HepG2 (cell line): ENCODE data around the gene KRTAP2-3. TPM values are rescaled to one million over a fixed set of nuclear protein-coding genes. Genes with fewer than 3 reads are reported as not detected.

Experiments
- ATAC-seq: fragments of 200-7000 bp; cut with Tn5 transposase; 3 replicates; pipeline ENCODE4 v1.9.1; 2020; ENCODE audit warnings: mild to moderate bottlenecking, moderate library complexity
- BruUV-seq: library from RNA; stranded (reverse); fragments of 400-500 nt; replicated peaks from 2 replicates; lab custom pipeline; 2021; lab: Mats Ljungman, UMichigan
- CTCF ChIA-PET: fragments of 300-600 bp; formaldehyde crosslinking; extraction: SDS; loops from one replicate; lab custom pipeline; 2021; ENCODE audit warnings: low total read pairs, inconsistent platforms, low intra/inter-chr PET ratio; lab: Yijun Ruan, JAX
- POLR2A ChIA-PET: fragments of 350-600 bp; sonication (Branson Sonifier 250); formaldehyde crosslinking; loops from one replicate; lab custom pipeline; 2020; ENCODE audit warnings: antibody characterized with exemption, inconsistent platforms; lab: Yijun Ruan, JAX
- DNase-seq: peaks from one replicate; pipeline ENCODE4 v3.0.0-alpha.2; 2015; ENCODE audit warnings: low spot score
- FAIRE-seq: peaks from 3 replicates; lab custom pipeline; 2011; peaks lifted over from hg19 to GRCh38; lab: Jason Lieb, UNC
- H2AFZ ChIP-seq: one replicate; pipeline ENCODE4 v1.6.1; 2011; ENCODE audit warnings: low read length, inconsistent platforms
- H3K27ac ChIP-seq: fragments of 300-600 bp; 3 replicates; pipeline ENCODE4 v1.8.0; 2011; ENCODE audit warnings: mixed run types, mild to moderate bottlenecking, mixed read lengths, low read length, inconsistent platforms; ENCODE audit not compliant: insufficient read depth; ENCODE audit errors: extremely low read length
- H3K27me3 ChIP-seq, 2 experiments: fragments of 200-600 bp in 1 of 2; 2 replicates in 1 of 2; 3 replicates in 1 of 2; pipeline versions ENCODE4 v1.6.0 to v1.8.0; 2011; ENCODE audit warnings: low read length in 2 of 2, mild to moderate bottlenecking in 2 of 2, moderate library complexity in 2 of 2, inconsistent platforms in 1 of 2; ENCODE audit not compliant: insufficient read depth in 2 of 2, control insufficient read depth in 1 of 2
- H3K36me3 ChIP-seq, 2 experiments: fragments of 200-600 bp in 1 of 2; replicated peaks in 1 of 2; 2 replicates in 1 of 2; 3 replicates in 1 of 2; pipeline versions ENCODE4 v1.5.1 to v1.8.0; 2011; ENCODE audit warnings: low read length in 2 of 2, inconsistent platforms in 1 of 2; ENCODE audit not compliant: insufficient read depth in 2 of 2, control insufficient read depth in 1 of 2
- H3K4me1 ChIP-seq: 2 replicates; pipeline ENCODE4 v1.5.1; 2012; ENCODE audit warnings: low read length, inconsistent platforms; ENCODE audit not compliant: insufficient read depth
- H3K4me2 ChIP-seq: 2 replicates; pipeline ENCODE4 v1.6.0; 2011; ENCODE audit warnings: low read depth, low read length, inconsistent platforms
- H3K4me3 ChIP-seq, 3 experiments: fragments of 200-600 bp in 1 of 3; sonication (generic), shearing (Covaris generic) in 1 of 3; replicated peaks in 1 of 3; 2 replicates each; pipeline ENCODE4 v1.5.1; 2011 to 2016; ENCODE audit warnings: low read length in 3 of 3, inconsistent platforms in 2 of 3, low read depth in 2 of 3, mild to moderate bottlenecking in 2 of 3, control low read depth in 1 of 3, mixed read lengths in 1 of 3; ENCODE audit not compliant: insufficient read depth in 1 of 3
- H3K79me2 ChIP-seq: one replicate; pipeline ENCODE4 v1.6.1; 2011; ENCODE audit warnings: low read length, inconsistent platforms; ENCODE audit not compliant: insufficient read depth
- H3K9ac ChIP-seq: 2 replicates; pipeline ENCODE4 v1.6.0; 2011; ENCODE audit warnings: mild to moderate bottlenecking, low read depth, low read length, inconsistent platforms; ENCODE audit not compliant: insufficient read depth
- H3K9me3 ChIP-seq: 2 replicates; pipeline ENCODE4 v1.5.1; 2012; ENCODE audit warnings: mild to moderate bottlenecking, low read length
- H4K20me1 ChIP-seq: 2 replicates; pipeline ENCODE4 v1.6.0; 2011; ENCODE audit warnings: inconsistent platforms, mild to moderate bottlenecking, low read length, moderate library complexity; ENCODE audit not compliant: insufficient read depth
- AFF4 ChIP-seq: sonication (generic); formaldehyde crosslinking; IDR thresholded peaks from 2 replicates; pipeline ENCODE4 v1.4.0; 2020; ENCODE audit warnings: missing genetic modification reagents
- ARID3A ChIP-seq: IDR thresholded peaks from 2 replicates; pipeline ENCODE4 v1.6.1; 2012; ENCODE audit warnings: low read depth, low read length, improper control_type of control experiment
- BCL6 ChIP-seq: IDR thresholded peaks from 2 replicates; pipeline ENCODE4 v1.6.1; 2016; ENCODE audit warnings: missing genetic modification reagents, missing compliant biosample characterization
- CREB1 ChIP-seq, 2 experiments: fragments of 450-650 bp in 1 of 2; IDR thresholded peaks; 2 replicates each; pipeline ENCODE4 v1.6.1; 2016 to 2017; ENCODE audit warnings: control low read depth in 1 of 2, mild to moderate bottlenecking in 1 of 2, missing compliant biosample characterization in 1 of 2, missing genetic modification characterization in 1 of 2
- CREB3 ChIP-seq: sonication (generic); formaldehyde crosslinking; IDR thresholded peaks from 2 replicates; pipeline ENCODE4 v1.5.0; 2020; ENCODE audit warnings: missing genetic modification reagents
- EED ChIP-seq: sonication (generic); formaldehyde crosslinking; IDR thresholded peaks from 2 replicates; pipeline ENCODE4 v1.5.0; 2020; ENCODE audit warnings: mild to moderate bottlenecking, missing genetic modification reagents
- GABPB1 ChIP-seq: IDR thresholded peaks from 2 replicates; pipeline ENCODE4 v1.6.1; 2016; ENCODE audit warnings: mild to moderate bottlenecking, missing genetic modification reagents, moderate library complexity, missing compliant biosample characterization
- HNRNPH1 ChIP-seq: fragments of 200-400 bp; formaldehyde crosslinking; optimal IDR thresholded peaks from 2 replicates; pipeline ENCODE3; 2017; ENCODE audit warnings: mild to moderate bottlenecking, low read depth, low read length
- JUN ChIP-seq: sonication (generic); formaldehyde crosslinking; IDR thresholded peaks from 2 replicates; pipeline ENCODE4 v1.4.0; 2020; ENCODE audit warnings: mild to moderate bottlenecking, missing genetic modification reagents
- KDM5A ChIP-seq: fragments of 200-600 bp; sonication (generic); IDR thresholded peaks from 2 replicates; pipeline ENCODE4 v1.7.0; 2018; ENCODE audit warnings: antibody characterized with exemption, mild to moderate bottlenecking, low read length, borderline replicate concordance
- MEIS2 ChIP-seq: sonication (generic); formaldehyde crosslinking; IDR thresholded peaks from 2 replicates; pipeline ENCODE4 v1.9.0; 2021; ENCODE audit warnings: mild to moderate bottlenecking, missing genetic modification reagents
- MXD4 ChIP-seq: IDR thresholded peaks from 2 replicates; pipeline ENCODE4 v1.6.1; 2016; ENCODE audit warnings: mild to moderate bottlenecking, missing biosample characterization, missing genetic modification reagents
- NFIC ChIP-seq: IDR thresholded peaks from 2 replicates; pipeline ENCODE4 v1.6.1; 2012; ENCODE audit warnings: mild to moderate bottlenecking, low read length, inconsistent platforms
- NFKBIZ ChIP-seq: IDR thresholded peaks from 2 replicates; pipeline ENCODE4 v1.6.1; 2018; ENCODE audit warnings: missing genetic modification reagents, missing compliant biosample characterization
- SPEN ChIP-seq: sonication (generic); formaldehyde crosslinking; IDR thresholded peaks from 2 replicates; pipeline ENCODE4 v1.5.1; 2020; ENCODE audit warnings: low read depth, mild to moderate bottlenecking, missing genetic modification reagents
- YEATS2 ChIP-seq: sonication (generic); formaldehyde crosslinking; IDR thresholded peaks from 2 replicates; pipeline ENCODE4 v1.4.0; 2020; ENCODE audit warnings: missing genetic modification reagents, borderline replicate concordance
- ZKSCAN1 ChIP-seq: fragments of 150-350 bp; IDR thresholded peaks from 2 replicates; pipeline ENCODE4 v1.6.1; 2014; ENCODE audit warnings: low read length
- ZNF468 ChIP-seq: sonication (generic); formaldehyde crosslinking; IDR thresholded peaks from 2 replicates; pipeline ENCODE4 v1.8.0; 2022; ENCODE audit warnings: mild to moderate bottlenecking, moderate library complexity, missing genetic modification reagents
- ZSCAN31 ChIP-seq: sonication (generic); formaldehyde crosslinking; IDR thresholded peaks from 2 replicates; pipeline ENCODE4 v1.5.0; 2020; ENCODE audit warnings: low read depth, mild to moderate bottlenecking, missing genetic modification reagents
- WGBS: methylation state at CpG from one replicate; pipeline ENCODE4 v1.1.6; 2017; ENCODE audit warnings: low lambda C conversion rate; 5-methylcytosine and 5-hydroxymethylcytosine counted together
- in situ Hi-C: cut with HindIII; loops from 2 replicates; pipeline ENCODE4 v1.10.0; 2017; ENCODE audit warnings: low pct_unique_long_range_greater_than_20kb; ENCODE audit not compliant: extremely low pct_ligation_motif_present
- intact Hi-C: fragments of 100-400 bp; cut with micrococcal nuclease; formaldehyde crosslinking; loops from one replicate; pipeline ENCODE4 v1.10.0; 2022; ENCODE audit not compliant: unreplicated experiment
- polyA plus RNA-seq, 8 experiments: library from polyadenylated mRNA; depleted of rRNA in 3 of 8; stranded (reverse) in 7 of 8; unstranded in 1 of 8; fragments of >200 nt; fragmentation: Illumina TruSeq in 4 of 8; extraction: Trizol in 4 of 8; gene quantifications; 2 replicates each; pipeline versions ENCODE4 v1.2.1 to v1.2.3, GENCODE V29; 2011 to 2016; ENCODE audit warnings: low read depth in 4 of 8, missing spikeins in 1 of 8, mixed read lengths in 1 of 8; ENCODE audit not compliant: insufficient read depth in 1 of 8
- total RNA-seq, 5 experiments: library from RNA; depleted of rRNA; stranded (reverse); fragments of >200 nt; fragmentation: Illumina TruSeq; extraction: Trizol; gene quantifications; 2 replicates each; pipeline ENCODE4 v1.2.3, GENCODE V29; 2016; ENCODE audit warnings: low read depth in 1 of 5

Gene KRTAP2-3
- total and polyA plus RNA-seq, 2 of the 13 experiments (the other 11 are each of a cell fraction or from before 2014, with no cell fraction given), result 0.25 TPM; not detected in 1

- TF ChIP-seq AFF4, result no peak
Observed at GRCh38 chr17:41013606-41014005, 46.3 kb downstream of the KRTAP2-3 start (continued).

- no TSS peak for BruUV-seq
- TF ChIP-seq HNRNPH1, result no peak
- no peak for TF ChIP-seq ZSCAN31
- TF ChIP-seq GABPB1, result no peak
- no peak for TF ChIP-seq MEIS2 (CRISPR knock-in tag)
- no peak for TF ChIP-seq KDM5A
- no peak for TF ChIP-seq ZKSCAN1
- no peak for TF ChIP-seq BCL6 (CRISPR knock-in tag)
- no peak for TF ChIP-seq JUN
- TF ChIP-seq MXD4, result no peak
- TF ChIP-seq EED (CRISPR knock-in tag), result no peak
- TF ChIP-seq NFKBIZ (CRISPR knock-in tag), result no peak
- TF ChIP-seq YEATS2, result no peak
- TF ChIP-seq ZNF468 (CRISPR knock-in tag), result no peak
- TF ChIP-seq NFIC, result no peak
- no peak for TF ChIP-seq SPEN (CRISPR knock-in tag)
- TF ChIP-seq ARID3A, result no peak
- TF ChIP-seq CREB1 (IDR thresholded peaks at IDR 0.05), result no peak
- TF ChIP-seq CREB1 (CRISPR knock-in tag; IDR thresholded peaks at IDR 0.05), result no peak
- TF ChIP-seq CREB3, result no peak
Observed at GRCh38 chr17:41013181-41013580, 46.7 kb downstream of the KRTAP2-3 start.

More at GRCh38 chr17:41013181-41013580, 46.7 kb downstream of the KRTAP2-3 start:
- H2AFZ ChIP-seq, result no peak overlapping the region
- H3K9me3 ChIP-seq, result no peaks in the 10 kb centered on the region
- no peaks in the 10 kb centered on the region for H3K27me3 ChIP-seq
- WGBS, result 98% methylated on average over 3 of the region's 3 CpGs
- H3K4me2 ChIP-seq, result no peak overlapping the region
- no peaks in the 10 kb centered on the region for H3K36me3 ChIP-seq
- H3K79me2 ChIP-seq, result no peaks in the 10 kb centered on the region
- H3K4me1 ChIP-seq, result peaks cover 64% of the 10 kb centered on the region
- no peak for ATAC-seq
- H4K20me1 ChIP-seq, result no peaks in the 10 kb centered on the region
- H3K4me3 ChIP-seq, result no peak overlapping the region
- POLR2A ChIA-PET, result interaction anchor here (1.0 kb wide), 1 partner anchor 459 kb away, joined by 3 read pairs; no protein-coding TSS in a partner anchor
- DNase-seq, result no peak
- FAIRE-seq, result no peak
- no peak overlapping the region for H3K27ac ChIP-seq
- CTCF ChIA-PET, result no interaction called here
- intact Hi-C loops, result no loop called here
- H3K9ac ChIP-seq, result no peak overlapping the region
- in situ Hi-C loops, result no loop called here
